ENCODE measurements around the gene C4B.
"Not testable (repeated sequence)": the region's sequence is repeated elsewhere in the genome, so short reads cannot be mapped to it uniquely, and the experiment has no call there.

The C4B gene

DNA sequence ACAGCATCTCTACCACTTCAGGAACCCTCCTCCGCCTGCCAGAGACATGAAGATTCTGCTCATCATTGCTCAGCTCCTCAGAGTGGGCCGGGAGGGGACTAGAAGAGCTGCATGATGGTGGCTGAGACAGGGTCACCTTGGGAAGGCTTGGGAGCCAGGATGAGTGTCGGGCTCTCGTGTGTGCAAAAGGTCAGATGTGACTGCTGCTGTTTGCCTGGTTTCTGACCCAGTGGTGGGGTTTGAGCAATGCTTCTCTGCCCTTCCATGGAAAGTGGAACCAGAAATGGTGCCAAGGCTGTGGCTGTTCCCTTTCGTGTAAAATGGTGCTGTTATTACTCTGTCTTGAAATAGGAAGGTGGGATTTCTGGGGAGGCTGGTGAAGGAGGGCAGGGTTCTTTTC lies 857 bp upstream of the C4B start:
- POLR2A ChIA-PET; H3K27ac ChIP-seq (ENCODE audit: extremely low read depth, low read depth, low read length); H3K4me3 ChIP-seq (ENCODE audit: low read depth, low read length); H3K36me3 ChIP-seq (ENCODE audit: control insufficient read depth in 2 of 2, insufficient read depth in 1 of 2, low read length in 2 of 2); CTCF ChIA-PET; H3K9me3 ChIP-seq (ENCODE audit: control insufficient read depth, insufficient read depth, low read depth, low read length); H3K4me1 ChIP-seq (ENCODE audit: control insufficient read depth, insufficient read depth, low read length): not testable (repeated sequence)

DNA sequence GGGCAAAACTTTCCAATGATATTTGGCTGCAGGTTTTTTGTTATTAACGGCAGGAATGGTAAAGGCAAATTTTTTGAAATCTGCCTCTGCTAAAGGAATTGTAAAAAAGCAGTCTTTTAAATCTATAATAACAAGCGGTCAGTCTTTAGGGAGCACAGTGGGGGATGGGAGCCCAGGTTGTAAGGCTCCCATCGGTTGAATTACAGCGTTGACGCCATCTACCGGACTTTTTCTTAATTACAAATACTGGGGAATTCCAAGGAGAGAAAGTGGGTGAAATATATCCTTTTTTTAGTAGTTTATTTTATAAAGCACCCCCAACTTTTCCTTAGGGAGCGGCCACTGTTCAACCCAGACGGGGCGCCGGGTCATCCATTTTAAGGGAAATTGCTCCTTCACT lies 7.5 kb downstream of the C4B start:
- POLR2A ChIA-PET; H3K4me1 ChIP-seq (ENCODE audit: control insufficient read depth, insufficient read depth, low read length); CTCF ChIA-PET; H3K36me3 ChIP-seq (ENCODE audit: control insufficient read depth in 2 of 2, insufficient read depth in 1 of 2, low read length in 2 of 2); H3K27ac ChIP-seq (ENCODE audit: extremely low read depth, low read depth, low read length); H3K9me3 ChIP-seq (ENCODE audit: control insufficient read depth, insufficient read depth, low read depth, low read length); H3K4me3 ChIP-seq (ENCODE audit: low read depth, low read length): not testable (repeated sequence)

GRCh38 chr6:32028631-32029030 lies 14.0 kb downstream of the C4B start:
- H3K27ac ChIP-seq (ENCODE audit: extremely low read depth, low read depth, low read length); H3K36me3 ChIP-seq (ENCODE audit: control insufficient read depth in 2 of 2, insufficient read depth in 1 of 2, low read length in 2 of 2); H3K4me1 ChIP-seq (ENCODE audit: control insufficient read depth, insufficient read depth, low read length); H3K9me3 ChIP-seq (ENCODE audit: control insufficient read depth, insufficient read depth, low read depth, low read length); CTCF ChIA-PET; POLR2A ChIA-PET; H3K4me3 ChIP-seq (ENCODE audit: low read depth, low read length): not testable (repeated sequence)

- POLR2A ChIA-PET; CTCF ChIA-PET; H3K27ac ChIP-seq (ENCODE audit: extremely low read depth, low read depth, low read length): not testable (repeated sequence)
Observed at GRCh38 chr6:32029553-32029952, 15.0 kb downstream of the C4B start.

GRCh38 chr6:32035283-32036013 lies 20.9 kb downstream of the C4B start:
- H3K4me1 ChIP-seq (ENCODE audit: control insufficient read depth, insufficient read depth, low read length); H3K4me3 ChIP-seq (ENCODE audit: low read depth, low read length); H3K27ac ChIP-seq (ENCODE audit: extremely low read depth, low read depth, low read length); H3K9me3 ChIP-seq (ENCODE audit: control insufficient read depth, insufficient read depth, low read depth, low read length); H3K36me3 ChIP-seq (ENCODE audit: control insufficient read depth in 2 of 2, insufficient read depth in 1 of 2, low read length in 2 of 2); CTCF ChIA-PET; POLR2A ChIA-PET: not testable (repeated sequence)

More at GRCh38 chr6:32029553-32029952, 15.0 kb downstream of the C4B start:
- H3K4me1 ChIP-seq (ENCODE audit: control insufficient read depth, insufficient read depth, low read length); H3K36me3 ChIP-seq (ENCODE audit: control insufficient read depth in 2 of 2, insufficient read depth in 1 of 2, low read length in 2 of 2); H3K4me3 ChIP-seq (ENCODE audit: low read depth, low read length); H3K9me3 ChIP-seq (ENCODE audit: control insufficient read depth, insufficient read depth, low read depth, low read length): not testable (repeated sequence)

DNA sequence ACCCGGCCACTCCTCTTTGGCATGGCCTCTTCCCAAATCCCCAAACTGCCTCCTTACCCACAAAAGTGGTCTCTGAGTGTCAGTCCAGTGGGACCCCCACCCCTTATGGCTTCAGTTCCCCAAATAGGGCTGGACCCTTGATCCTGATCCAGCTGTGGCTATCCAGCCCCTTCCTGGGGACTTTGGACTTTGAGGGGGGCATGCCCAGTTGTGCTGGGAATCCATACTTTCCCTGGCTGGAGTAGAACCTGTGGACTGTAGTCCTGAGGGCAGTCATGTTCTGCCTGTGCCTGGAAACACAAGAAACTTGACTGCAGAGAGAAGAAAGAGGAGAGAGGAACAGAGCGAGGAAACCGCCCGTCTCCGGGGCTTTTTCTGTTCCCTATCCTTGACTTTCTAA lies 22.5 kb downstream of the C4B start:
- H3K4me1 ChIP-seq (ENCODE audit: control insufficient read depth, insufficient read depth, low read length); CTCF ChIA-PET; H3K36me3 ChIP-seq (ENCODE audit: control insufficient read depth in 2 of 2, insufficient read depth in 1 of 2, low read length in 2 of 2); H3K4me3 ChIP-seq (ENCODE audit: low read depth, low read length); H3K9me3 ChIP-seq (ENCODE audit: control insufficient read depth, insufficient read depth, low read depth, low read length); POLR2A ChIA-PET; H3K27ac ChIP-seq (ENCODE audit: extremely low read depth, low read depth, low read length): not testable (repeated sequence)

DNA sequence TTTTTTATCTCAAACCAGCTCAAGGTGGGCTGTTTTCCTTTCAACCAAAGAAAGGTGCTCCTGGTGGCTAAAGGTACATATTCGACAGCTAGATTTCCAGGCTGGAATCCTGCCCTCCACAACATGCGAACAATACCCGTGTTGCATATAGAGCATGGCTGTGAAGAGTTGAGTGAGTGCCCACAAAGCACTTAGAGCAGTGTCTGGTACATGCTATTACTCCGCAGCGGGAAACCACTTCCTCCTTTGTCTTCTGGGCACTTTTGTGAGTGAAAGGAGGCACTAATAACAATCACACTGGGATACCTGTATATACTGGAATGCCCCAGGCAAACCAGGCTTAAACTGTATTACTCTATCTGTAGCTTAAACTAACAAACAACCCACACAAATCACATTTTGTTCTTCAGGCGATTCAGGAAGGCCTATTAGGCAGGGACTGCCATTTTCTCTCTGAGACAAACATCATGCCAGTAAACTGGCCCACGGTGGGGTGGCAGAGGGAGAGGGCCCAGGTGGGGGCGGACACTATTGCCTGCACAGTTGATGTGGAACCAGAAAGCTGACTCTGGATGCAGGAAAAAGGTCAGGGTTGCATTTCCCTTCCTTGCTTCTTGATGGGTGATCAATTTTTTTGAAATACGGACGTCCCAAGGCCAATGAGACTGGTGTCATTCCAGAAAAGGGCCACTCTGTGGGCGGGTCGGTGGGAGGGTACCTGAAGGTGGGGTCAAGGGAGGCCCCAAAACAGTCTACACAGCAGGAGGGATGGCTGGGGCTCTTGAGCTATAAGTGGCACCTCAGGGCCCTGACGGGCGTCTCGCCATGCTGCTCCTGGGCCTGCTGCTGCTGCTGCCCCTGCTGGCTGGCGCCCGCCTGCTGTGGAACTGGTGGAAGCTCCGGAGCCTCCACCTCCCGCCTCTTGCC lies 23.3 kb downstream of the C4B start, which contains the start of gene CYP21A2:
TSS of gene CYP21A2 (plus strand) at position 818 of the 927 bp plus-strand sequence. CDS start at position 826, 8 bp downstream.
- TF ChIP-seq EGR2 (tag by site-specific recombination; IDR thresholded peaks at IDR 0.05; ENCODE audit: low read depth) (peak; percentile 19; the same call in 1 of the 2 replicates), ZFHX2 (tag by site-specific recombination; conservative IDR thresholded peaks at IDR 0.05) (0 out of 2 replicates have a peak, but pooled peaks have one; percentile 6), ZIC2 (tag by site-specific recombination; IDR thresholded peaks at IDR 0.05) (0 out of 2 replicates have a peak, but pooled peaks have one; percentile 6)
- POLR2A ChIA-PET; H3K9me3 ChIP-seq (ENCODE audit: control insufficient read depth, insufficient read depth, low read depth, low read length); H3K36me3 ChIP-seq (ENCODE audit: control insufficient read depth in 2 of 2, insufficient read depth in 1 of 2, low read length in 2 of 2); H3K4me1 ChIP-seq (ENCODE audit: control insufficient read depth, insufficient read depth, low read length); CTCF ChIA-PET; H3K27ac ChIP-seq (ENCODE audit: extremely low read depth, low read depth, low read length); H3K4me3 ChIP-seq (ENCODE audit: low read depth, low read length): not testable (repeated sequence)

DNA sequence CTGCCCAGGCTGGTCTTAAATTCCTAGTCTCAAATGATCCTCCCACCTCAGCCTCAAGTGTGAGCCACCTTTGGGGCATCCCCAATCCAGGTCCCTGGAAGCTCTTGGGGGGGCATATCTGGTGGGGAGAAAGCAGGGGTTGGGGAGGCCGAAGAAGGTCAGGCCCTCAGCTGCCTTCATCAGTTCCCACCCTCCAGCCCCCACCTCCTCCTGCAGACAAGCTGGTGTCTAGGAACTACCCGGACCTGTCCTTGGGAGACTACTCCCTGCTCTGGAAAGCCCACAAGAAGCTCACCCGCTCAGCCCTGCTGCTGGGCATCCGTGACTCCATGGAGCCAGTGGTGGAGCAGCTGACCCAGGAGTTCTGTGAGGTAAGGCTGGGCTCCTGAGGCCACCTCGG lies 24.3 kb downstream of the C4B start:
- H3K36me3 ChIP-seq (ENCODE audit: control insufficient read depth in 2 of 2, insufficient read depth in 1 of 2, low read length in 2 of 2); H3K4me3 ChIP-seq (ENCODE audit: low read depth, low read length); H3K9me3 ChIP-seq (ENCODE audit: control insufficient read depth, insufficient read depth, low read depth, low read length); CTCF ChIA-PET; H3K4me1 ChIP-seq (ENCODE audit: control insufficient read depth, insufficient read depth, low read length); POLR2A ChIA-PET; H3K27ac ChIP-seq (ENCODE audit: extremely low read depth, low read depth, low read length): not testable (repeated sequence)

- H3K36me3 ChIP-seq (ENCODE audit: control insufficient read depth in 2 of 2, insufficient read depth in 1 of 2, low read length in 2 of 2); H3K9me3 ChIP-seq (ENCODE audit: control insufficient read depth, insufficient read depth, low read depth, low read length); POLR2A ChIA-PET; H3K4me1 ChIP-seq (ENCODE audit: control insufficient read depth, insufficient read depth, low read length); H3K27ac ChIP-seq (ENCODE audit: extremely low read depth, low read depth, low read length); CTCF ChIA-PET; H3K4me3 ChIP-seq (ENCODE audit: low read depth, low read length): not testable (repeated sequence)
Observed at GRCh38 chr6:32039321-32040274, 25.0 kb downstream of the C4B start.
